GM18867 (cell line): ENCODE data around the gene GPR143.
"Not testable (repeated sequence)": the region's sequence is repeated elsewhere in the genome, so short reads cannot be mapped to it uniquely, and the experiment has no call there.

Experiments used
- ATAC-seq: cut with Tn5 transposase; IDR thresholded peaks from one replicate; pipeline ENCODE4 v1.9.1; 2021; ENCODE audit warnings: mild to moderate bottlenecking, moderate library complexity; ENCODE audit not compliant: unreplicated experiment

GPR143 gene

DNA sequence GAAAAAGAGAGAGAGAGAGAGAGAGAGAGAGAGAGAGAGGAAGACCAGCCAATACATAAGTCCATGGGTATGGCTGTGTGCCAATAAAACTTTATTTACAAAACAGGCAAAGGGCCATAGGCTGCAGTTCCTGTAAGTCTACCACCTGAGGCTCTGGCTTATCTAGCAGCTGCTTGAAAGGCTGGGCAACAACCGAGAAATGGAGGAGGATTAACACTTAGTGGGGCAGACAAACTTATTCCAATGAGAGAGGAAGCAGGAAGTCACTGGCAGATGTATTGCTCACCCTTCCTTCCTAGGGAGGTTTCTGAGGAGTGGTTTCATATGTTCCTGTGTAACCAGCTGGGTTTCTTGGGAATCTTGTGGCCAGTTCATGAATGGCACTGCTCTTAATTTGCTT, 4.7 kb upstream of the GPR143 start:
- no peak for ATAC-seq

DNA sequence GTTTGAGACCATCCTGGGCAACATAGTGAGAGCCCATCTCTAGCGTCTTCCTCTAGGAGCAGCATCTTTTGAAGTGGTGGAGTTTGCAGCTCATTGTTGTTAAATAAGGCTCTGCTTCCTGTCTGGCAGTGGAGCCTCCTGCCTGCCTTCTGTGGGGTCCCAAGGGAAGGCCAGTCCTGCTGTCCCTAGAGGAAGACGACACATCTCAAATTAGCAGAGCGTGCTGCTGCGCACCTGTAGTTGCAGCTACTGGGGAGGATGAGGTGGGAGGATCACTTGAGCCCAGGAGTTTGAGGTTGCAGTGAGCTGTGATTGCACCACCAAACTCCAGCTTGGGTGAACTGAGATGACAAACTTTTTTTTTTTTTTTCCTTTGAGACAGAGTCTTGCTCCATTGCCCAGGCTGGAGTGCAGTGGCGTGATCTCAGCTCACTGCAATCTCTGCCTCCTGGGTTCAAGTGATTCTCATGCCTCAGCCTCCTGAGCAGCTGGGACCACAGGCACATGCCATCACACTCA, 2.7 kb upstream of the GPR143 start:
- not testable (repeated sequence) for ATAC-seq

DNA sequence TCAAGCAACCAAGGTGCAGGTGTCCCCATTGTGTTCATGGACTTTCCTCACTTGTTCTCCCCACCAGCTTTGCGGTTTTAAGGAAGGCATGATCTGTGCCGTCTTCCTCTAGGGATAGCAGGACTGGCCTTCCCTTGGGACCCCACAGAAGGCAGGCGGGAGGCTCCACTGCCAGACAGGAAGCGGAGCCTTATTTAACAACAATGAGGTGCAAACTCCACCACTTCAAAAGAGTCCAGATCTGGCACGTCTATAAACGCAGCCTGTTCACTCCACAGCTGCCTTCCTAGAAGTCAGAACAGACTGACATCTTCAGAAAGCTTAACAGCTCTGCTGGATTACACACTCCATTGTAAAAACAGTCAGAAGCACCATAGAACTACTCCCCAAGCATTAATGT, 1.7 kb upstream of the GPR143 start:
- no peak for ATAC-seq

- no peak for ATAC-seq
These were observed 443 bp downstream of the GPR143 start for GRCh38 chrX:9765072-9765736.

DNA sequence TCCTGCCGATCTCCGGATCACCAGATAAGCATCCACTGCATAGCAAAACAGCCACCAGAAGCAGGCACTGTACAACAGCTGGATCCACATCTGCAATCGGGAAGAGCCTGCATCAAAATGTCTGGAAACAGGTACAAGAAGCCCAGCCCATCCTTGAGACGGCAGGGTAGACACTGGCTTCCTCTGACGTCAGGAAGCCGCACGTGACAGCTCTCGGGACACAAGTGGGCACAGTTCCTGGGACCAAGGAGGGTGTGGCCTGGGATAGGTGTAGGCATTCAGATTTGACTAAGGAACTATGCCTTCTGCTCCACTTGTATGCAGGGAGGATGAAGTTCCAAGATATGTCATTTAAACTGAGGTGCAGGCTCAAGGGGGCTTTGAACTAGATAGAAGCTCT, 6.3 kb downstream of the GPR143 start:
- no peak for ATAC-seq

GRCh38 chrX:9758021-9758638, 7.5 kb downstream of the GPR143 start:
- ATAC-seq, result no peak

GRCh38 chrX:9757366-9757765, 8.3 kb downstream of the GPR143 start:
- no peak for ATAC-seq

DNA sequence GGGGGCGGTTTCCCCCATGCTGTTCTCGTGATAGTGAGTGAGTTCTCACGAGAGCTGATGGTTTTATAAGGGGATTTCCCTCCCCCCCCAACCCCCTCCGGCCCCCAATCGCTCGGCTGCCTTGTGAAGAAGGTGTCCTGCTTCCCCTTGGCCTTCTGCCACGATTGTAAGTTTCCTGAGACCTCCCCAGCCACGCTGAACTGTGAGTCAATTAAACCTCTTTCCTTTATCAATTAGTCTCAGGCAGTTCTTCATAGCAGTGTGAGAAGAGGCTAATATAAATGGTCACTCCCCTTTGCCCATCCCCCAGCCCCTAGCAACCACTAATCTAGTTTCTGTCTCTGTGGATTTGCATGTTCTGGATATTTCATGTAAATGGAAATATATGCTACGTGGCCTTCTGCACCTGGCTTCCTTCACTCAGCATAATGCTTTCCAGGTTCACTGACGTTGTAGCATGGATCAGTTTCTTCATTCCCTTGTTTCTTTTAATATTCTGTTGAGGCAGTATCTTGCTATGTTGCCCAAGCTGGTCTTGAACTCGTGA, 16.4 kb downstream of the GPR143 start:
- no peak for ATAC-seq

DNA sequence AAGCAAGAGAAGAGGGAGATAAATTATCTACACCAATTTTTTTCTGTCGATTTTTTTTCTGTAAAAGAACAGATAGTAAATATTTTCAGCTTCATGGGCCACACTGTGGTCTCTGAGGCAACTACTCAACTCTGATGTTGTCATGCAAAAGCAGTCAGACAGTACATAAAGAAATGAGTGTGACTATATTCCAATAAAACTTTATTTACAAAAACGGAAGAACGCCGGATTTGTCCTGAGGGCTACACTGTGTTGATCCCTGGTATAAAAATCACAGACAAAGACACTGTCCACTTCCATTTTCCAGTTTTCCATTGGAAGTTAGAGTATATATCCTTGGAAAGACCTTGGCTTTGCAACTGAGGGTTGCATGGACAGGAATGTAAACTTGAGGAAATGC, 18.0 kb downstream of the GPR143 start:
- ATAC-seq, result no peak

GRCh38 chrX:9746148-9746888, 19.3 kb downstream of the GPR143 start:
- ATAC-seq, result no peak

DNA sequence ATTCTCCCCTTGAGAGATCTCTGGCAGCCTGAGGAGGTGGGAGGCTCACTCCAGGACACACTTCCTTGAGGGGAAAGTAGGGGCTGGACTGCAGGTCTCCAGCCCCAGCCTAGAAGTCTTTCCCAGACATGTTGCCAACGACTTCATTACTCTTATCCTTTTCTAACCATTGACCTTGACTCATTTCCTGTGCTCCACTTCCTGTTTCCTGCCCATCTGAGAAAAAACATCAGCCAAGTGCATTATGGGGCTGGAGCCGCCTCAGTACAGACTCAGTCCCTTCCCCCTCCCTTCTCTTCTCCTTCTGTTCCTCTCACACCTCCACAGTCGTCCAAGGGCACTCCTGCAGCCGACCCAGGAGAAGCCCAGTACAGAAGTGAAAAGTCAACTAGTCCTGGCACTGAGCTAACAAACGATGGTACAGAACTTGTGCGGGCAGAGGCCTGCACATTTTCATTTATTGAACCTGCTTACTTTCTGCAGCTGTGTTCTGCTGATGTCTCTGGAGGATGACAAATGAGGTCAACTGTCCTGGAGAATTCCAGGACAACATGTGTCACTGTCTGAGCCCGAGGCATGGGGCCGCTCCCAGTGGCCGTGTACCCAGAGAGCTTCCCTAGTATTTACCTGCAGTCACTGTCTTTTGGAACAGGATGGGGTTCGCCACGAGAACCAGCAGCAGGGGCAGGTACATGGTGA, 20.1 kb downstream of the GPR143 start:
- no peak for ATAC-seq

DNA sequence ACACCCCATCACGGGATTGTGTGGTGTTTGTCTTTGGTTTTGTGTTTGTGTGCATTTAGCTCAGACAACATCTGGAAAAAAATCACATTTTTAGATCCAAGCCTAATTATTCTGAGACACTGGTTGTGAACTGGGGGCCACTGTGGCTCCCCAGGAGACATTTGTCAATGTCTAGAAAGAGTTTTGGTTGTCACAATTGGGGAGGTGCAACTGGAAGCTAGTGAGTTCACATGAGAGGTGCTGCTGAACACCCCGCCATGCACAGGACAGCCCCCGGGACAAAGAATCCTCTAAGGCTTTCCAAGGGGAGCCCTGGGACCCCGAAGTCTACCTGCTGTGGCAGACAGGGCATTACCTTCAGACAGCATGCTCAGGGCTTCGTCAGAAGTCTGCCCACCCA, 26.5 kb downstream of the GPR143 start:
- ATAC-seq, result no peak

- no peak for ATAC-seq
These were observed 27.5 kb downstream of the GPR143 start for GRCh38 chrX:9738151-9738550.

- ATAC-seq, result no peak
These were observed 28.3 kb downstream of the GPR143 start for GRCh38 chrX:9737363-9737762.

GRCh38 chrX:9730752-9731151, 34.9 kb downstream of the GPR143 start:
- ATAC-seq, result peak; percentile 54

- ATAC-seq, result no peak
These were observed 35.6 kb downstream of the GPR143 start for GRCh38 chrX:9730078-9730477.

GRCh38 chrX:9729171-9729885, 36.3 kb downstream of the GPR143 start:
- no peak for ATAC-seq

- no peak for ATAC-seq
These were observed 37.4 kb downstream of the GPR143 start for GRCh38 chrX:9728261-9728660.

- ATAC-seq, result no peak
These were observed 40.9 kb downstream of the GPR143 start for GRCh38 chrX:9724711-9725110.

GRCh38 chrX:9717376-9717775, 48.3 kb downstream of the GPR143 start:
- ATAC-seq, result no peak
